Prostate gland (tissue), 2 donors: Measurements from ENCODE around the gene OR4C13. TPM values are rescaled to one million over a fixed set of nuclear protein-coding genes. Genes with fewer than 3 reads are reported as not detected.
A peak's percentile ranks its signal among the peaks of the same experiment; 100 is the strongest.
"Not testable (repeated sequence)": the region's sequence is repeated elsewhere in the genome, so short reads cannot be mapped to it uniquely, and the experiment has no call there.

Source experiments
- DNase-seq: peaks from one replicate; pipeline ENCODE4 v3.0.0-alpha.2; 2019; ENCODE audit warnings: low spot score
- H3K27ac ChIP-seq, 2 donors: fragments of 200-600 bp; sonication (generic); 2 replicates each; pipeline ENCODE4 v1.5.1; 2017 to 2019
- H3K27me3 ChIP-seq: fragments of 200-600 bp; sonication (generic); replicated peaks from 2 replicates; pipeline ENCODE4 v1.5.1; 2019; ENCODE audit not compliant: insufficient read depth
- H3K36me3 ChIP-seq, 2 donors: fragments of 200-600 bp; sonication (generic); 1 replicate in 1 of 2; 2 replicates in 1 of 2; pipeline versions ENCODE4 v1.5.1 to v1.8.1; 2017 to 2019
- H3K4me1 ChIP-seq: fragments of 200-600 bp; sonication (generic); replicated peaks from 2 replicates; pipeline ENCODE4 v1.5.1; 2019
- H3K4me3 ChIP-seq, 2 donors: fragments of 200-600 bp; sonication (generic); 2 replicates each; pipeline ENCODE4 v1.5.1; 2017 to 2019
- H3K9me3 ChIP-seq: fragments of 200-600 bp; sonication (generic); 2 replicates; pipeline ENCODE4 v1.5.1; 2017
- CTCF ChIP-seq, 4 experiments: fragments of 200-600 bp in 2 of 4; fragments of 450-650 bp in 2 of 4; sonication (generic) in 2 of 4; IDR thresholded peaks; 1 replicate in 3 of 4; 2 replicates in 1 of 4; pipeline ENCODE4 v1.5.1; 2016 to 2019; ENCODE audit warnings: antibody characterized with exemption in 4 of 4, mild to moderate bottlenecking in 2 of 4, moderate library complexity in 2 of 4
- POLR2A ChIP-seq: fragments of 450-650 bp; IDR thresholded peaks from one replicate; pipeline ENCODE4 v1.6.1; 2016; ENCODE audit warnings: antibody characterized with exemption, mild to moderate bottlenecking
- POLR2AphosphoS5 ChIP-seq: sonication (generic); formaldehyde crosslinking; IDR thresholded peaks from one replicate; pipeline ENCODE4 v1.6.1; 2017; ENCODE audit warnings: antibody characterized with exemption
- WGBS: methylation state at CpG from one replicate; pipeline ENCODE4 v1.1.5; 2018; 5-methylcytosine and 5-hydroxymethylcytosine counted together
- intact Hi-C: fragments of 100-400 bp; cut with DNase I; formaldehyde crosslinking; loops from one replicate; pipeline ENCODE4 v1.14.2; 2022
- total RNA-seq, 2 donors: library from RNA; depleted of rRNA; stranded (reverse); fragments of >200 nt; gene quantifications; one replicate each; pipeline ENCODE4 v1.1.0, GENCODE V29; 2016

The OR4C13 gene
- not detected for total RNA-seq

DNA sequence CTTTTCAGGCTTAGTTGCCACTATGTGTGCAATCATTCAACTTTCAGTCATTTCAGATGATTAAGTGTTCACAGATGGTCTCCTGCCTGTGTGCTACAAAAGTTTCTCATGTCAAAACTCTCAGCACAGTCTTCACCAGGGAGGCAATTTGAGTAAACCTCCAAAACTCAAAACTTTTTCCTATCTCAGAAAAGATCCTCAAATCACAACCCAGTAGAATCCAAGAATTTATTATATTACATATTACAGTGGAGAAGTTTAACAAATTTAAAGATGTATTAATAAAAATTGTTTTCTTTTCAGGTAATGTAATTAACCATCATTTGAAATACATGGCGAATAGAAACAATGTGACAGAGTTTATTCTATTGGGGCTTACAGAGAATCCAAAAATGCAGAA lies at the start of gene OR4C13:
TSS of gene OR4C13 (plus strand) at position 301 of the 400 bp plus-strand sequence. CDS start at position 333, 32 bp downstream.
- DNase-seq: no peak
- Histone ChIP-seq H3K27me3 (no peaks in the 10 kb centered on the region), H3K36me3 (no peaks in the 10 kb centered on the region), H3K4me3 (no peak within 1 kb of the TSS), H3K9me3 (no peaks in the 10 kb centered on the region), H3K4me1 (no peaks in the 10 kb centered on the region), H3K27ac (no peak within 1 kb of the TSS)
- 93% methylated on average over 1 of the region's 1 CpG for WGBS
- intact Hi-C loops: no loop called here
- TF ChIP-seq POLR2AphosphoS5 (no peak), POLR2A (no peak), CTCF (IDR thresholded peaks at IDR 0.05) (no peak)

DNA sequence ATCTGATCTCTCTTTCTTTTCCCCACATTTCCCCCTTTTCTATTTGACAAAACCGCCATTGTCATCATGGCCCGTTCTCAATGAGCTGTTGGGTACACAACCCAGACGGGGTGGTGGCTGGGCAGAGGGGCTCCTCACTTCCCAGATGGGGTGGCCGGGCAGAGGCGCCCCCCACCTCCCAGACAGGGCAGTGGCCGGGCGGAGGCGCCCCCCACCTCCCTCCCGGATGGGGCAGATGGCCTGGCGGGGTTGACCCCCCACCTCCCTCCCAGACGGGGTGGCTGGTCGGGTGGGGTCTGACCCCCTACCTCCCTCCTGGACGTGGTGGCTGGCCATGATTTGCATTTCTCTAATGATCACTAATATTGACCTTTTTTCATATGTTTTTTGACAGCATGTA lies 40.7 kb upstream of the OR4C13 start:
- H3K27me3 ChIP-seq, H3K4me3 ChIP-seq, DNase-seq, H3K9me3 ChIP-seq, intact Hi-C loops, H3K36me3 ChIP-seq, H3K4me1 ChIP-seq, H3K27ac ChIP-seq: not testable (repeated sequence)
- WGBS: 71% methylated on average over 13 of the region's 13 CpGs

- H3K4me3 ChIP-seq, H3K36me3 ChIP-seq, H3K27ac ChIP-seq, DNase-seq, H3K27me3 ChIP-seq, H3K9me3 ChIP-seq, H3K4me1 ChIP-seq, intact Hi-C loops: not testable (repeated sequence)
- WGBS: 63% methylated on average over 1 of the region's 1 CpG
Measured at GRCh38 chr11:49948701-49949100, 3.5 kb upstream of the OR4C13 start.

DNA sequence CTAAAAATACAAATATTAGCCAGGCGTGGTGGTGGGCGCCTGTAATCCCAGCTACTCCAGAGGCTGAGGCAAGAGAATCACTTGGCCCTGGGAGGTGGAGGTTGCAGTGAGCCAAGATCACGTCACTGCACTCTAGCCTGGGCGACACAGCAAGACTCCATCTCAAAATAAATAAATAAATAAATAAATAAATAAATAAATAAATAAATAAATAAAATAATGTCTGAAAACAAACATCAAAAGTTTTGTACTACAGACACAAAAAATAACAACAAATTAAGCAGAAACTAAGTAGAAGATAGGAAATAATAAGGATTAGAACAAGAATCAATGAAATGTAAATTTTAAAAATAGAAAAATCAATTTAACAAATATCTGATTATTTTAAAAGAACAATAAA lies 21.2 kb downstream of the OR4C13 start:
- H3K27me3 ChIP-seq, H3K4me1 ChIP-seq, H3K36me3 ChIP-seq, H3K9me3 ChIP-seq, intact Hi-C loops, H3K4me3 ChIP-seq, H3K27ac ChIP-seq, DNase-seq: not testable (repeated sequence)
- 87% methylated on average over 4 of the region's 4 CpGs for WGBS

DNA sequence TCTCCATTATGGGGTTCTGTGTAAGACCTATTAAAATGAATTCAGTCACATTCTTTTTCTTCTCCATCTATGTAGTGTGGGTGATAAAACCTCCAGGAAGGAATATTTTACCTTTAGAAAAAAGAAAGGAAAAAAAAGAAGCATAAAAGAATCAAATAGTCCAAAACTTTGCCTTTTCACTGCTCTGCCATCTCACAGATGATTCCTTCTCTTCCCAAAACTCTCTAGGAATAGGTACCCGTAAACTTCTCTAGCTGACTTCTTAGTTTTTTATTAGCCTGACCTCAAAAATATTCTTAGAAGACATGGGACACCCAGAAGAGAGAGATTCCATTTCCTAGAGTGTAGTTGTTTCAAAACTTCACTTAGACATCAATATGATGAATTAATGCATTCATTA lies 30.2 kb downstream of the OR4C13 start, which contains the start of gene OR4C12:
TSS of gene OR4C12 (minus strand) at position 101 of the 400 bp plus-strand sequence. CDS start at position 67, 34 bp downstream.
- WGBS: 38% methylated on average over 1 of the region's 1 CpG
- H3K27ac ChIP-seq, H3K36me3 ChIP-seq, H3K4me1 ChIP-seq, H3K4me3 ChIP-seq, H3K9me3 ChIP-seq, H3K27me3 ChIP-seq, DNase-seq, intact Hi-C loops: not testable (repeated sequence)

DNA sequence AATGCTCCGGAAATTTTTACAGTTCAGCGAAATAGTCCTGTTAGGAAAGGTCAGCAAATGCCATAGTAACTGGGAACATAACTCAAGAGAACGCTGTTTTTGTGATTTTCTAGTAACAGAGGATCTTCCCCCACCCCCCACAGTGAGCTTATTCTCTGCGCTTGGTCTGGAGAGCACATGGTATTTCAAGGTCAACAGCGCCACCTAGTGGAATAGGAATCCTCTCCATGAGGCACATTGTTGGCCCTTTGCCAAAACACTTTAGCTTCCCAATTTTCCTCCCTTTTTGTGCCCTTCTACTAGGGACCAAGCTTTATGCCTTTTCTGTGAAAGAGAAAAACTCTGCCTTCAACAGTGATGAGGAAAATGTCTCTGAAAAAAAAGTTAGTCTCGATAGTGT lies 43.4 kb downstream of the OR4C13 start:
- peak in 1 of 4 experiments; percentile 52 for TF ChIP-seq CTCF (IDR thresholded peaks at IDR 0.05)
- TF ChIP-seq POLR2A: no peak
- Histone ChIP-seq H3K27me3 (no peaks in the 10 kb centered on the region), H3K27ac (no peak overlapping the region), H3K4me3 (no peak overlapping the region), H3K36me3 (no peaks in the 10 kb centered on the region), H3K4me1 (no peaks in the 10 kb centered on the region), H3K9me3 (no peaks in the 10 kb centered on the region)
- DNase-seq: peak; percentile 10
- 41% methylated on average over 6 of the region's 6 CpGs for WGBS
- intact Hi-C loops: no loop called here

Other genes starting within 250 kb of the OR4C13 start
- gene OR4C12, start 30.1 kb downstream of the OR4C13 start, total RNA-seq: not detected
- gene OR4C45, start 80.5 kb downstream of the OR4C13 start, total RNA-seq: not detected